Uterus (tissue), 2 donors: ENCODE data around the gene LDB1.

Experiments
- CTCF ChIP-seq, 4 experiments: fragments of 200-600 bp in 2 of 4; fragments of 450-650 bp in 2 of 4; sonication (generic) in 2 of 4; IDR thresholded peaks; one replicate each; pipeline ENCODE4 v1.5.1; 2016 to 2019; ENCODE audit warnings: antibody characterized with exemption in 4 of 4, mild to moderate bottlenecking in 2 of 4, moderate library complexity in 1 of 4
- POLR2A ChIP-seq, 2 donors: fragments of 450-650 bp; IDR thresholded peaks; one replicate each; pipeline ENCODE4 v1.6.1; 2016; ENCODE audit warnings: antibody characterized with exemption in 2 of 2, mild to moderate bottlenecking in 1 of 2, moderate library complexity in 1 of 2

- TF ChIP-seq CTCF (IDR thresholded peaks at IDR 0.05) = no peak
- TF ChIP-seq POLR2A (IDR thresholded peaks at IDR 0.05) = no peak
These were observed 51.1 kb downstream of the LDB1 start for GRCh38 chr10:102069071-102069470.
